Measurements from ENCODE around the gene COQ7.

DNA sequence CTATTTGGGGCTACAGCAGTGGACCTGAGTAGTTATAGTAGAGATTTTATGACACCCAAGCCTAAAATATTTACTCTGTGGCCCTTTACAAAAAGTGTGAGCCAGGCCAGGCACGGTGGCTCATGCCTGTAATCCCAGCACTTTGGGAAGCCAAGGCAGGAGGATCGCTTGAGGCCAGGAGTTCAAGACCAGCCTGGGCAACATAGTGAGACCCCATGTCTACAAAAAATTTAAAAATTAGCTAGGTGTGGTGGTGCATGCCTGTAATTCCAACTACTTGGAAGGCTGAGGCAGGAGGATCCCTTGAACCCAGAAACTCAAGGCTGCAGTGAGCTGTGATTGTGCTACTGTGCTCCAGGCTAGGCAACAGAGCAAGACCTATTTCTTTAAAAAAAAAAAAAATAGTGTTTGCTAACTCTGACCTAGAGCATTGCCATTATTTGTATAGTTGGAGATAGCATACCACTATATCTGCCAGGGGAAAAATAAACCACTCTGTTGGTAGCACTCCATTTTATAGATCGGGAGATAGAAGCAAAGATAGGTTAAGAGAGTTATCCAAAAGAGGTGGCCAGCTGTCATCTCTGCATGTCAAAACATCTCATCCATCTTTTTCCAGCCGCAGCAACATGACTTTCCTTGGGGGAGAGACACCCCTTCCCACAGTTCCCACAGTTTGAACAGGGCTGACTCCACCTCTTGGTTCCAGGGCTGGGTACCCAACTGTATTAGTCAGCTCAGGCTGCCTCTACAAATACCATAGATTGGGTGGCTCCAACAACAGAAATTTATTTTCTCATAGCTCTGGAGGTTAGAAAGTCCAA, 43.3 kb downstream of the COQ7 start:
- TF ChIP-seq, protein P1, sequence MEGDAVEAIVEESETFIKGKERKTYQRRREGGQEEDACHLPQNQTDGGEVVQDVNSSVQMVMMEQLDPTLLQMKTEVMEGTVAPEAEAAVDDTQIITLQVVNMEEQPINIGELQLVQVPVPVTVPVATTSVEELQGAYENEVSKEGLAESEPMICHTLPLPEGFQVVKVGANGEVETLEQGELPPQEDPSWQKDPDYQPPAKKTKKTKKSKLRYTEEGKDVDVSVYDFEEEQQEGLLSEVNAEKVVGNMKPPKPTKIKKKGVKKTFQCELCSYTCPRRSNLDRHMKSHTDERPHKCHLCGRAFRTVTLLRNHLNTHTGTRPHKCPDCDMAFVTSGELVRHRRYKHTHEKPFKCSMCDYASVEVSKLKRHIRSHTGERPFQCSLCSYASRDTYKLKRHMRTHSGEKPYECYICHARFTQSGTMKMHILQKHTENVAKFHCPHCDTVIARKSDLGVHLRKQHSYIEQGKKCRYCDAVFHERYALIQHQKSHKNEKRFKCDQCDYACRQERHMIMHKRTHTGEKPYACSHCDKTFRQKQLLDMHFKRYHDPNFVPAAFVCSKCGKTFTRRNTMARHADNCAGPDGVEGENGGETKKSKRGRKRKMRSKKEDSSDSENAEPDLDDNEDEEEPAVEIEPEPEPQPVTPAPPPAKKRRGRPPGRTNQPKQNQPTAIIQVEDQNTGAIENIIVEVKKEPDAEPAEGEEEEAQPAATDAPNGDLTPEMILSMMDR (IDR thresholded peaks at IDR 0.05), result no peak
- TF ChIP-seq POLR2A (IDR thresholded peaks at IDR 0.05), result no peak

Data from lower leg skin (tissue), 3 donors.